ENCODE data around the gene RPS6KA3. TPM values are rescaled to one million over a fixed set of nuclear protein-coding genes. Genes with fewer than 3 reads are reported as not detected.
A peak's percentile ranks its signal among the peaks of the same experiment; 100 is the strongest.
"Not testable (repeated sequence)": the region's sequence is repeated elsewhere in the genome, so short reads cannot be mapped to it uniquely, and the experiment has no call there.

RPS6KA3 gene
- total and polyA plus RNA-seq, 2 experiments from 2014 or later = 38.6 to 99.4 TPM

- WGBS (ENCODE audit: low lambda C conversion rate, missing lambda C conversion rate) = 73% methylated on average over 6 of the region's 6 CpGs
- Histone ChIP-seq H3K79me2 (peaks cover 31% of the 10 kb centered on the region), H3K4me2 (no peak overlapping the region), H3K27me3 (no peaks in the 10 kb centered on the region), H3K4me1 (ENCODE audit: insufficient read depth) (no peaks in the 10 kb centered on the region), H3K9me2 (replicated peaks; ENCODE audit: insufficient read depth) (no peaks in the 10 kb centered on the region), H3K4me3 (no peak overlapping the region), H3K36me3 (replicated peaks; ENCODE audit: insufficient read depth, low read depth) (no peaks in the 10 kb centered on the region), H2AFZ (no peak overlapping the region), H3K27ac (no peak overlapping the region), H4K20me1 (ENCODE audit: insufficient read depth, poor library complexity, severe bottlenecking) (no peaks in the 10 kb centered on the region), H3K9me3 (ENCODE audit: low read depth) (no peaks in the 10 kb centered on the region)
- peak; percentile 28 for DNase-seq (ENCODE audit: low spot score)
- TF ChIP-seq EZH2 (IDR thresholded peaks at IDR 0.05; ENCODE audit: borderline replicate concordance) (no peak), EZH2phosphoT487 (IDR thresholded peaks at IDR 0.05; ENCODE audit: low read depth, severe bottlenecking, unreplicated experiment) (no peak), CTCF (IDR thresholded peaks at IDR 0.05; ENCODE audit: poor library complexity) (peak; percentile 38)
These were observed 14.1 kb downstream of the RPS6KA3 start for GRCh38 chrX:20252381-20253231.

- no peak for DNase-seq (ENCODE audit: low spot score)
- TF ChIP-seq EZH2 (IDR thresholded peaks at IDR 0.05; ENCODE audit: borderline replicate concordance) = no peak
- TF ChIP-seq EZH2phosphoT487 (IDR thresholded peaks at IDR 0.05; ENCODE audit: low read depth, severe bottlenecking, unreplicated experiment) = no peak
- TF ChIP-seq CTCF (IDR thresholded peaks at IDR 0.05; ENCODE audit: poor library complexity) = no peak
- Histone ChIP-seq H4K20me1 (ENCODE audit: insufficient read depth, poor library complexity, severe bottlenecking) (no peaks in the 10 kb centered on the region), H3K36me3 (replicated peaks; ENCODE audit: insufficient read depth, low read depth) (no peaks in the 10 kb centered on the region), H3K27me3 (no peaks in the 10 kb centered on the region), H3K4me2 (no peak overlapping the region), H3K79me2 (peaks cover 31% of the 10 kb centered on the region), H3K4me1 (ENCODE audit: insufficient read depth) (no peaks in the 10 kb centered on the region), H3K9me2 (replicated peaks; ENCODE audit: insufficient read depth) (no peaks in the 10 kb centered on the region), H2AFZ (no peak overlapping the region), H3K4me3 (no peak overlapping the region), H3K27ac (no peak overlapping the region), H3K9me3 (ENCODE audit: low read depth) (no peaks in the 10 kb centered on the region)
These were observed 15.0 kb downstream of the RPS6KA3 start for GRCh38 chrX:20251691-20252090.

GRCh38 chrX:20250146-20250545 lies 16.6 kb downstream of the RPS6KA3 start:
- not testable (repeated sequence) for H4K20me1 ChIP-seq (ENCODE audit: insufficient read depth, poor library complexity, severe bottlenecking); H3K9me3 ChIP-seq (ENCODE audit: low read depth); DNase-seq (ENCODE audit: low spot score); H3K9me2 ChIP-seq (replicated peaks; ENCODE audit: insufficient read depth); H3K27ac ChIP-seq; H3K4me1 ChIP-seq (ENCODE audit: insufficient read depth); H3K4me3 ChIP-seq; H3K36me3 ChIP-seq (replicated peaks; ENCODE audit: insufficient read depth, low read depth); H3K4me2 ChIP-seq; H2AFZ ChIP-seq; H3K27me3 ChIP-seq
- H3K79me2 ChIP-seq = peaks cover 25% of the 10 kb centered on the region

- H3K4me3 ChIP-seq = no peak overlapping the region
- no peaks in the 10 kb centered on the region for H3K27me3 ChIP-seq
- no peak overlapping the region for H2AFZ ChIP-seq
- DNase-seq (ENCODE audit: low spot score) = no peak
- H3K4me2 ChIP-seq = no peak overlapping the region
- H3K36me3 ChIP-seq (replicated peaks; ENCODE audit: insufficient read depth, low read depth) = no peaks in the 10 kb centered on the region
- no peaks in the 10 kb centered on the region for H3K9me2 ChIP-seq (replicated peaks; ENCODE audit: insufficient read depth)
- peaks cover 26% of the 10 kb centered on the region for H3K79me2 ChIP-seq
- H3K27ac ChIP-seq = no peak overlapping the region
- no peaks in the 10 kb centered on the region for H3K9me3 ChIP-seq (ENCODE audit: low read depth)
- WGBS (ENCODE audit: low lambda C conversion rate, missing lambda C conversion rate) = 70% methylated on average over 7 of the region's 7 CpGs
- H3K4me1 ChIP-seq (ENCODE audit: insufficient read depth) = no peaks in the 10 kb centered on the region
- no peak for TF ChIP-seq EZH2phosphoT487 (IDR thresholded peaks at IDR 0.05; ENCODE audit: low read depth, severe bottlenecking, unreplicated experiment)
- TF ChIP-seq EZH2 (IDR thresholded peaks at IDR 0.05; ENCODE audit: borderline replicate concordance) = no peak
- no peaks in the 10 kb centered on the region for H4K20me1 ChIP-seq (ENCODE audit: insufficient read depth, poor library complexity, severe bottlenecking)
These were observed 18.0 kb downstream of the RPS6KA3 start for GRCh38 chrX:20248592-20249192.
